ENCODE data around the gene UBA1.
A peak's percentile ranks its signal among the peaks of the same experiment; 100 is the strongest.

Gene UBA1

DNA sequence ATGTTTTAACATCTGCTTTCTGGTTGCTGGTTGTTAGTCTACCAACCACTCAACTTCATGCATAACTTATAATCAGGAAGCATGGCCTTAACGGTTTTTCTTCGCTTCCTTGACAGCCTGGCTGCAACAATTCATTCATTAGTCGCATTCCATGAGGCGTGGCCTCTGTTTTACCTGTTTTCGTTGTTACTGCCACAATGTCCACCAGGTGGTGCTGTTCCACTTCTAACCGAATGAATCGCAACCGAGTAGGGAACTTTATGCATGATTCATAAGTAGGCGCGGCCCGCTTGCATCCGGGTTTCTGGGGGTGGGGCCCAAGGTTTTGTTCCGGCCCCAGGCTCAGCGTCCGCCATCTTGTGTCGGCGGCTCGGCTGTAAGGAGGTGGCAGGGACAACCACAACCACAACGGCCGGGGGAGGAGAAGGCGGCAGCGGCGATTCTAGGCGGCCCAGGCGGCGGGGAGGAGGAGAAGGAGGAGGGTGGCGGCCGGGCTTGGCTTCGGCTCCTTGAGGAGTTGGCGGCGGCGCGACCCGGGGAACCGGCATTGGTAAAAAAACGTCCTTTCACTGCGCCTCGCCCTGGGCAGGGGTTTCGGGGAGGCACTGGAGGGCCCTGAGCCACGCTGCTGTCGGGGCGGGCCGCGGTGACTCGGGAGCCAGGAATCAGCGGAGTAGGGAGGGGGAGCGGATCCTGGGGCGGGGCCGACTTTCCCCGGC lies at the start of gene UBA1:
UBA1 (plus strand) TSS at position 355 of the 719 bp plus-strand sequence. CDS start 4,974 bp downstream, outside the sequence.
- DNase-seq (ENCODE audit: low read depth), result peak; percentile 87
- peak within 1 kb of the TSS; percentile 84 for H3K4me3 ChIP-seq (ENCODE audit: low read depth, low read length)
- TF ChIP-seq, protein P1, sequence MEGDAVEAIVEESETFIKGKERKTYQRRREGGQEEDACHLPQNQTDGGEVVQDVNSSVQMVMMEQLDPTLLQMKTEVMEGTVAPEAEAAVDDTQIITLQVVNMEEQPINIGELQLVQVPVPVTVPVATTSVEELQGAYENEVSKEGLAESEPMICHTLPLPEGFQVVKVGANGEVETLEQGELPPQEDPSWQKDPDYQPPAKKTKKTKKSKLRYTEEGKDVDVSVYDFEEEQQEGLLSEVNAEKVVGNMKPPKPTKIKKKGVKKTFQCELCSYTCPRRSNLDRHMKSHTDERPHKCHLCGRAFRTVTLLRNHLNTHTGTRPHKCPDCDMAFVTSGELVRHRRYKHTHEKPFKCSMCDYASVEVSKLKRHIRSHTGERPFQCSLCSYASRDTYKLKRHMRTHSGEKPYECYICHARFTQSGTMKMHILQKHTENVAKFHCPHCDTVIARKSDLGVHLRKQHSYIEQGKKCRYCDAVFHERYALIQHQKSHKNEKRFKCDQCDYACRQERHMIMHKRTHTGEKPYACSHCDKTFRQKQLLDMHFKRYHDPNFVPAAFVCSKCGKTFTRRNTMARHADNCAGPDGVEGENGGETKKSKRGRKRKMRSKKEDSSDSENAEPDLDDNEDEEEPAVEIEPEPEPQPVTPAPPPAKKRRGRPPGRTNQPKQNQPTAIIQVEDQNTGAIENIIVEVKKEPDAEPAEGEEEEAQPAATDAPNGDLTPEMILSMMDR (IDR thresholded peaks at IDR 0.05; ENCODE audit: control insufficient read depth, extremely low read depth, insufficient read depth), result peak; percentile 62

DNA sequence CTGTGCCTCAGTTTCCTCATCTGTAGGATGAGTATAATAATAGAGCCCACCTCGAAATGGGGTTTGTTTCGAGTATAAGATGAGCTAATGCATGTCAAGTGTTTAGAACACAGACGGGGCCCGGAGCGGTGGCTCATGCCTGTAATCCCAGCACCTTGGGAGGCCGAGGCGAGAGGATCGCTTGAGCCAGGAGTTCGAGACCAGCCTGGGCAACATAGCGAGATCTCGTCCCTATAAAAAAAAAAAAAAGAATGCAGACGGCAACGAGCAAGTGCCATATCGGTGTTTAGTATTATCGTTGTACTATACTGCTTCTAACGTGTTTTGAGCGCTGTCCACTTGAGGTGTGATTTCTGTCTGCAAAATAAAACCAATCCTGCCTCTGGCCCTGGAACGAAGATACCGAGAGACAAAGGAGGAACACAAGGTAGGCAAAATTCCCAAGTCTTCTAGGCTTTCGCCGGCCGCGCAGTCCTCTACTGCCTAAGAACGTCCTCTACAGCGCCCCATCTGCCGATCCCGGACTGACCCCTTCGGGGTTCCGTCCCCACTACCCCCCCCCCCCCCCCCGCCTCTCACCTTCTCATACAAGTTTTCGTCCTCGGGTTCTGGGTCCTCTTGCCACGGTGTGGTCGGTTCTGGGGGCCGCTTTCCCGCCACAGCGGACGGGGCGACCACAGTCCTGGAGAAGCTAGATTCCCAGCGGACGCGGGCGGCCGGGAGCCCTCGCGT lies 49.6 kb upstream of the UBA1 start:
- peak overlapping the region; percentile 69 for H3K4me3 ChIP-seq (ENCODE audit: low read depth, low read length)
- TF ChIP-seq, protein P1 (IDR thresholded peaks at IDR 0.05; ENCODE audit: control insufficient read depth, extremely low read depth, insufficient read depth), result no peak
- no peak for DNase-seq (ENCODE audit: low read depth)

DNA sequence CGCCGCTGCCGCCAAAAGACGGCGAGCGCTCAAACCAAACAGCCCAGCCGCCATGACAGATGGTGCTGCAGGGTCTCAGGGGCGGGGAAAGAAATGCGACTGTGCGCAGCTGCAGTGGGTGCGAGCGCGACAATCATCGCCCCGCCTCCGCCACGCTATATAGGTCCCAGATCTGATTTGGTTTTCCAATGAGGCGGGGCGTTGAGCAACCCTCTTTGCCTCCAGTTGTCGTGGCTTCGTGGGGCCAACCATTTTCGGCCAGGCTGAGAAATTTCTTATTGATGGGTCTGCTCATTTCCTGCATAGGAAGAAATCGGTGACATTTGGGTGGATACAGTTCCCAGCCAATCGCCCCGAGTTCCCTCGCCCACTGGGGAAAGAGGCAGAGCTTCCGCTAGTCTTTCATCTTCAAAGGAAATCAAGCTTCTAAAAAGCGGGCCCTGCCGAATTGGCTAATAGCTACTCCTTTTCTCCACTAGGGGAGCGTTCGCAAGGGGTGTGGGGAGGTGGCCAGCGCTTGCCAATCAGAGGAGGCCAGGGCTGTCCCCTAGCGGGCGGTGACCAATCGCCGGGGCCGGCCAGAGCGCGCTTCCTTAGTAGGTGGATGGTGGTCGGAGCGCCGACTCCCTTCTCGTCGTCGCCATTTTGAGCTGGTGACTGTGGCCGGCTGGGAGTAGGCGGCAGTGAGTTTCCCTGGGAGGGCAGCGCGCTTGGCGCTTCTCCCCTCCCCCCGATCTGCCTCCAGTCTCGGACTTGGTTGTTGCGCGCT lies 48.8 kb upstream of the UBA1 start, which contains the start of the genes NDUFB11 and RBM10:
NDUFB11 (minus strand) TSS at position 77 of the 769 bp plus-strand sequence; CDS start at position 54, 23 bp downstream.
RBM10 (plus strand) TSS at position 596 of the 769 bp plus-strand sequence. CDS start 2,261 bp downstream, outside the sequence.
- peak within 1 kb of the TSS; percentile 69 for H3K4me3 ChIP-seq (ENCODE audit: low read depth, low read length)
- TF ChIP-seq, protein P1 (IDR thresholded peaks at IDR 0.05; ENCODE audit: control insufficient read depth, extremely low read depth, insufficient read depth), result peak; percentile 48
- DNase-seq (ENCODE audit: low read depth), result peak; percentile 87

DNA sequence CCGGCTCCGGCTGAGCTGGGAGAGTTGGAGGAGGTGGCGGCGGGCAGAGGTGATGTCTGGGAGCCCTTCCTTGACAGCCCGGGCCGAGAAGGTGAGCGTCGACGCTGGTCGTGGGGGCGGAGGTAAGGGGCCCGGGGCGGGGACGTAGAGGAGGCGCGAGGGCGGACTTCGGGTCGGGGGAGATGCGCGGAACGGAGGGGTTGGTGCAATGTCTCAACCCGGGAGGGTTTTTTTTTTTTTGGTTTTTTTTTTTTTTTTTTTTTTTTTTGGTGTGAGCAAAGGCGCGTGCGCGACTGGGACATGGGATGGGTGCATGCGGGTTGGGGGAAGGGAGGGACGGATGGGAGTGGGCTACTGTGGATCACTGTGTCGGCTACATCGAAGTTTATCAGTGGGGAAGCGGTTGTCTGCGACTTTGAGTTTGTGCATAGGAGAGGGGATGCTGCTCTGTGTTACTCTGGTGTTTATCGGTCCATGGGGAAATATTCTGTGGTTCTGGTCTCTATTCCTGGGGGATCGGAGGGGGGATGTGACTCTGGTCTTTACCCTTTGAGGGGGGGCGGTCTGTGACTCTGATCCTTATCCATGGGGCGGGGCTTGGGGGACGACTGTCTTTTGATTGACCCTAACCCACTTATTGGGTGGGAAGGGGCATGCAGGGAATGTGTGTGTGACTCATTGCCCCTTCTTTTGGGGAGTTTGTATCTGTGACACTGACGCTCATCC lies 48.1 kb upstream of the UBA1 start:
- no peak for DNase-seq (ENCODE audit: low read depth)
- TF ChIP-seq, protein P1 (IDR thresholded peaks at IDR 0.05; ENCODE audit: control insufficient read depth, extremely low read depth, insufficient read depth), result no peak
- H3K4me3 ChIP-seq (ENCODE audit: low read depth, low read length), result peak overlapping the region; percentile 69

DNA sequence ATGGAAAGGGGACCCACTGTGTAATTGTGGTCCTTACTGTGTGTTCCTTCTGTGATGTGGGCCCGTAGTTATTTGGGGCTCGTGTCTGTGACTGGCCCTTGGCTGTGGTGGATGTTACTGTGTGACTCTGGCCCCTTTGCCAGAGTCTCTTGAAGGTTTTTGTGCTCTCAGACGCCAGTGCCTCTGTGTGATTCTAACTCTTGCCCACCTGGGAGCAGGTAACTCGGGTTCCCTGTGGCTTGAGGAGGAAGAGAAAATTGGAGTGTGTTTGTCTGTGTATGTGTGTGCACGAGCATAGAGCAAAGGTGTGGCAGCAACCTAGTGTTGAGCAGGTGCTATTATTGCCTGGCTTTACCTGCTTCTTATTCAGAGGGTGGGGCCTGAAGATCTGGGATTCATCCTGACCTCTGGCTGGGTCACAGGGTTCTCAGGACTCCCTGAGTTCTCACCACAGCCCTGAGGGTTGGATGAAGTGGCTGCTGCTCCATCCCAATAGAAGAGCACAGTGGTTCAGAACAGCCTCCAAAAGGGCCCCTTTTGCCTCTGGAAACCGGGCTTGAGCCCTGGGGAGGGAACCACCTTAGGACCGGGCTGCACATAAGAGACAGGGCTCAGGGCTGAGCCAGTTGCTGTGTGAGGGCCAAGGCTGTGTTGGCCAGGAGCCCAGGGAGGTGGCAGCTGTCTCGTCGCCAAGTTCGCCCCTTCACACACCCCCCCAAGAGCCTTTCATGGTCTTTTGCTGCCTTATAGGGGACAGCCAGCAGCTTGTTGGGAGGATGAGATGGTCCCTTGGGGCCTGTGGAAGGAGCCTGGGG lies 47.3 kb upstream of the UBA1 start:
- H3K4me3 ChIP-seq (ENCODE audit: low read depth, low read length), result peak overlapping the region; percentile 69
- TF ChIP-seq, protein P1 (IDR thresholded peaks at IDR 0.05; ENCODE audit: control insufficient read depth, extremely low read depth, insufficient read depth), result no peak
- DNase-seq (ENCODE audit: low read depth), result no peak
